Mesothelial cell of epicardium (in vitro differentiated cells): ENCODE measurements around the gene ERVFRD-1. TPM values are rescaled to one million over a fixed set of nuclear protein-coding genes. Genes with fewer than 3 reads are reported as not detected.

ENCODE experiments used
- DNase-seq, 2 experiments: peaks; one replicate each; pipeline ENCODE4 v3.0.0; 2021; ENCODE audit warnings: low spot score in 2 of 2; ENCODE audit not compliant: unreplicated experiment in 2 of 2
- H3K27ac Mint-ChIP-seq: 2 replicates; pipeline ENCODE4 v1.8.0; 2021; ENCODE audit warnings: mixed read lengths
- H3K27me3 Mint-ChIP-seq: 2 replicates; pipeline ENCODE4 v1.8.0; 2021; ENCODE audit warnings: low read depth, mixed read lengths
- H3K36me3 Mint-ChIP-seq: 2 replicates; pipeline ENCODE4 v1.8.0; 2021; ENCODE audit warnings: mixed read lengths
- H3K4me1 Mint-ChIP-seq: 2 replicates; pipeline ENCODE4 v1.8.0; 2021; ENCODE audit warnings: mixed read lengths
- H3K4me3 Mint-ChIP-seq: 2 replicates; pipeline ENCODE4 v1.8.0; 2021; ENCODE audit warnings: mild to moderate bottlenecking, moderate library complexity, mixed read lengths
- H3K9me3 Mint-ChIP-seq: 2 replicates; pipeline ENCODE4 v1.8.0; 2021; ENCODE audit warnings: mixed read lengths
- total RNA-seq: library from RNA; stranded (reverse); gene quantifications from 3 replicates; pipeline ENCODE4 v1.2.1, GENCODE V29; 2021
- TF ChIP-seq, protein P1 (sequence below): fragments of 200-600 bp; sonication (generic); IDR thresholded peaks from one replicate; pipeline ENCODE4 v1.5.0; 2021; ENCODE audit warnings: antibody characterized with exemption; ENCODE audit not compliant: unreplicated experiment

Gene ERVFRD-1
- total RNA-seq, 1 donor from 2014 or later = 0.25 TPM

DNA sequence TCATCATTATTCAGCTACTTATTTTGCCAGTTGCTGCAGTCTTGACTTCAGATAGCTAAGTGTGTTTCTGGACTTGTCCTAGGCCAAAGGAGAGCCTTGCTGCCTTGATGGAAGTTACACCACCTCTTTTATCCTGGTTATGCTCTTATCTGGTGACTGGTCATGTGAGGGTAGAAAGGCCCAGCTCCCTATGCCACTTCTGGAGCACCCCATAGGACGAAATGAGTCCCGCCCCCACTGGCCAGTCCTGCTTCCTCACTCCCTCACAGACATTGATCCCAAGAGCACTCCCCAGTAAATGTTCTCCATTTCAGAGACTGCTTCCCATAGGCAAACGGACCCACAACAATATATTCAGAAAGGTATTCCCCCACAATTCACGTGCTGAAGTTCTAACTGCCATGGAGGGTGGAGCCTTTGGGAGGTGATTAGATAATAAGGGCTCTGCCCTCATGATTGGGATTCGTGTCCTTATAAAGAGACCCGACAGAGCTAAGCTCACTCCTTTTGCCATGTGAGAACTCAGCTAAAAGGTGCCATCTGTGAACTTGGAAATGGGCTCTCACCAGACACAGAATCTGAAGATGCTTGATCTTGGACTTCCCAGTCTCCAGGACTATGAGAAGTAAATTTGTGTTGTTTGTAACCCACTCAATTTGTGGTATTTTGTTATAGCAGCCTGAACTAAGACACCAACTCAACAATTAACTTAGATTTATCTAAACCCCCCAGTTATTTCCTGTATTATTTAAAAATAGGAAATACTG, 45.9 kb downstream of the ERVFRD-1 start:
- no peak for DNase-seq
- TF ChIP-seq, protein P1, sequence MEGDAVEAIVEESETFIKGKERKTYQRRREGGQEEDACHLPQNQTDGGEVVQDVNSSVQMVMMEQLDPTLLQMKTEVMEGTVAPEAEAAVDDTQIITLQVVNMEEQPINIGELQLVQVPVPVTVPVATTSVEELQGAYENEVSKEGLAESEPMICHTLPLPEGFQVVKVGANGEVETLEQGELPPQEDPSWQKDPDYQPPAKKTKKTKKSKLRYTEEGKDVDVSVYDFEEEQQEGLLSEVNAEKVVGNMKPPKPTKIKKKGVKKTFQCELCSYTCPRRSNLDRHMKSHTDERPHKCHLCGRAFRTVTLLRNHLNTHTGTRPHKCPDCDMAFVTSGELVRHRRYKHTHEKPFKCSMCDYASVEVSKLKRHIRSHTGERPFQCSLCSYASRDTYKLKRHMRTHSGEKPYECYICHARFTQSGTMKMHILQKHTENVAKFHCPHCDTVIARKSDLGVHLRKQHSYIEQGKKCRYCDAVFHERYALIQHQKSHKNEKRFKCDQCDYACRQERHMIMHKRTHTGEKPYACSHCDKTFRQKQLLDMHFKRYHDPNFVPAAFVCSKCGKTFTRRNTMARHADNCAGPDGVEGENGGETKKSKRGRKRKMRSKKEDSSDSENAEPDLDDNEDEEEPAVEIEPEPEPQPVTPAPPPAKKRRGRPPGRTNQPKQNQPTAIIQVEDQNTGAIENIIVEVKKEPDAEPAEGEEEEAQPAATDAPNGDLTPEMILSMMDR = no peak
- Mint-ChIP-seq H3K9me3 (no peaks in the 10 kb centered on the region), H3K4me3 (no peak overlapping the region), H3K27ac (no peak overlapping the region), H3K27me3 (no peaks in the 10 kb centered on the region), H3K36me3 (no peaks in the 10 kb centered on the region), H3K4me1 (peaks cover 13% of the 10 kb centered on the region)

DNA sequence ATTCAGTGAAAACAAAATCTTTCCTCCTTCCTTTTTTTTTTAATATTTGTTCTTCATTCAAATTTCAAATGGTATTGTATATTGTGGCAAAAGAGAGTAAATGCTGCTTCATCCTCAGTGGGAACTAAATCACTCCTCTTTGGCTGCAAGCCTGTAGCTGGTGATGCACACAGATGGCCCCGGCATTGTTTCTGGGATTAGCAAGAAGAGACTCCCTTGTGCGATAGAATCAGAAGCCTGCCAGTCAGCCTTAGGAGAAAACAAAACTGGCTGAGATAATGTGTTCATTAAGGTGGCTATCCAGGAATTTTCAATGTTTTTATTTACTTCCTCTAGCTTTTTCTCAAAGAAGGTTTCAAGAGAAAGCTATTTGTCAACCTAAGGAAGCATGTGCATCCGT, 46.7 kb downstream of the ERVFRD-1 start:
- no peaks in the 10 kb centered on the region for H3K36me3 Mint-ChIP-seq
- H3K27ac Mint-ChIP-seq = no peak overlapping the region
- H3K9me3 Mint-ChIP-seq = no peaks in the 10 kb centered on the region
- peaks cover 13% of the 10 kb centered on the region for H3K4me1 Mint-ChIP-seq
- TF ChIP-seq, protein P1 = no peak
- DNase-seq = no peak
- H3K4me3 Mint-ChIP-seq = no peak overlapping the region
- H3K27me3 Mint-ChIP-seq = no peaks in the 10 kb centered on the region

DNA sequence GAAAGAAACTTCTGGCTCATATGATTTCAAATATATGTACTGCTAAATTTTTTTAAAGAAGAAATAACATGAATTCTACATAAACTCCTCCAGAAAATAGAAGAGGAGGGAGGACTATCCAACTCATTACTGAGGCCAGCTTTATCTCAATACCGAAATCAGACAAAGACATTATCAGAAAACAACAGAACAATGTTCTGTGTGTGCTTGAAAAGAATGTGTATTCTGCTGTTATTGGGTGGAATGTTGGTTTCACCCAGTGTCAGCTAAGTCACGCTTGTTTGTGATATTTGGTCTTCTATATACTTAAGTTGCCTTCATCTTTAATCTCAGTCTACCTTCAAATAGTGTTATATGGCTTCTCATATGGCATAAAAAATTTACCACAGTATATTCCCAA, 48.8 kb downstream of the ERVFRD-1 start:
- Mint-ChIP-seq H3K9me3 (no peaks in the 10 kb centered on the region), H3K27me3 (no peaks in the 10 kb centered on the region), H3K36me3 (no peaks in the 10 kb centered on the region), H3K4me1 (peaks cover 10% of the 10 kb centered on the region), H3K4me3 (no peak overlapping the region), H3K27ac (no peak overlapping the region)
- TF ChIP-seq, protein P1 = no peak
- no peak for DNase-seq

DNA sequence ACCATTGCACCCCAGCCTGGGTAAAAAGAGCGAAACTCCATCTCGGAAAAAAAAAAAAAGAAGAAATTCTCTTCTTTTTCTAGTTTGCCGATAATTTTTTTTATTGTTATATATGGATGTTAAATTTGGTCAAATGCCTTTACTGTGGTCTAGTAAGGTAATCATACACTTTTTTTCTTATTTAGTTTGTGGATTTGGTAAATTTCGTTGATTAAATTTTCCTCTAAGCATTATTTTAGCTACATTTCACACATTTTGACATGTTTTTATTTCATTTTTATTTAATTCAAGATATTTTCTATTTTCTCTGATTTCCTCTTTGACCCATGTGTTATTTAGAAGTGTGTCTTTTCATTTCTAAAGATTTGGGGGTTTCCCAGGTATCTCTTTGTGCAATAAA, 49.4 kb downstream of the ERVFRD-1 start:
- Mint-ChIP-seq H3K4me3 (no peak overlapping the region), H3K4me1 (peaks cover 4% of the 10 kb centered on the region), H3K27ac (no peak overlapping the region), H3K9me3 (no peaks in the 10 kb centered on the region), H3K27me3 (no peaks in the 10 kb centered on the region), H3K36me3 (no peaks in the 10 kb centered on the region)
- TF ChIP-seq, protein P1 = no peak
- DNase-seq = no peak

DNA sequence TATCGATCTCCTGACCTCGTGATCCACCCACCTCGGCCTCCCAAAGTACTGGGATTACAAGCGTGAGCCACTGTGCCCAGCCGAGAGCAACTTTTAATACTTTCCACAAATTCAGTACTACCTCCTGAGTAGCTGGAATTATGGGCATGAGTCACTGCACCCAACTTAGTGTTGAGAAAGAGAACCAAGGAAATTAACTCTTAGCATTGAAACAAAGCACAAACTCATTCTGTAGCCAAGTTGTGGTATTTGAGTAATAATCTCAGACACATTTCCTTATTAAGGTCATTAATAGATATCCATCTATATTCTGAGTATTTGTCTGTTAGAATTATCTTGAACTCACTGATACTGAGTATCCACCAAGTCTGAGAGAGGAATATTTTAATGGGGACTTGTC, 53.1 kb downstream of the ERVFRD-1 start:
- Mint-ChIP-seq H3K4me3 (no peak overlapping the region), H3K27me3 (no peaks in the 10 kb centered on the region), H3K27ac (no peak overlapping the region), H3K4me1 (no peaks in the 10 kb centered on the region), H3K9me3 (no peaks in the 10 kb centered on the region), H3K36me3 (no peaks in the 10 kb centered on the region)
- no peak for DNase-seq
- TF ChIP-seq, protein P1 = no peak
